ENCODE measurements around the gene NTNG1. TPM values are rescaled to one million over a fixed set of nuclear protein-coding genes. Genes with fewer than 3 reads are reported as not detected.

NTNG1 gene
- total RNA-seq, 1 donor from 2014 or later, result 1.1 TPM

DNA sequence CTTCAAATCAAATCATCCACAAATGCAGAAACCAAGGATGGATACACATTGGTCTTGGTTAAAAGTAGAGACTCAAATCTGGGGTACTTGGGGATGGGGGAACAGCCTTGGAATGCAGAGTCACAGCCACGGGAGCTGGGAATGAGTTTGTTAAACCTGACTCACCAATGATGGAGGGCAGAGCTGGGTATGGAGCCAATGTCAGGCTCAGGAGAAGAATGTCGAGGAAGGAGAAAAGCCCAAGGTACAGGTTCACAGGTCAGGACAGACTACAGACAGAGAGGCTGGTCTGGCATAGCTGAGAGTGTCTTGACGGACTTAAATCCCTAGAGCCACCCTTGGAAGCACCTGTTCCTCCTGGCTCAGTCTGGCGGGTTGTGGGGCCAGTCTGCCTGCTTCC lies 237.6 kb downstream of the NTNG1 start:
- Mint-ChIP-seq H3K27me3 (no peaks in the 10 kb centered on the region), H3K27ac (no peak overlapping the region), H3K4me3 (ENCODE audit: low read depth) (no peak overlapping the region), H3K9me3 (ENCODE audit: low read depth) (no peaks in the 10 kb centered on the region), H3K4me1 (ENCODE audit: low read depth) (peaks cover 3% of the 10 kb centered on the region), H3K36me3 (ENCODE audit: insufficient read depth) (no peaks in the 10 kb centered on the region)
- TF ChIP-seq, protein P1, sequence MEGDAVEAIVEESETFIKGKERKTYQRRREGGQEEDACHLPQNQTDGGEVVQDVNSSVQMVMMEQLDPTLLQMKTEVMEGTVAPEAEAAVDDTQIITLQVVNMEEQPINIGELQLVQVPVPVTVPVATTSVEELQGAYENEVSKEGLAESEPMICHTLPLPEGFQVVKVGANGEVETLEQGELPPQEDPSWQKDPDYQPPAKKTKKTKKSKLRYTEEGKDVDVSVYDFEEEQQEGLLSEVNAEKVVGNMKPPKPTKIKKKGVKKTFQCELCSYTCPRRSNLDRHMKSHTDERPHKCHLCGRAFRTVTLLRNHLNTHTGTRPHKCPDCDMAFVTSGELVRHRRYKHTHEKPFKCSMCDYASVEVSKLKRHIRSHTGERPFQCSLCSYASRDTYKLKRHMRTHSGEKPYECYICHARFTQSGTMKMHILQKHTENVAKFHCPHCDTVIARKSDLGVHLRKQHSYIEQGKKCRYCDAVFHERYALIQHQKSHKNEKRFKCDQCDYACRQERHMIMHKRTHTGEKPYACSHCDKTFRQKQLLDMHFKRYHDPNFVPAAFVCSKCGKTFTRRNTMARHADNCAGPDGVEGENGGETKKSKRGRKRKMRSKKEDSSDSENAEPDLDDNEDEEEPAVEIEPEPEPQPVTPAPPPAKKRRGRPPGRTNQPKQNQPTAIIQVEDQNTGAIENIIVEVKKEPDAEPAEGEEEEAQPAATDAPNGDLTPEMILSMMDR (IDR thresholded peaks at IDR 0.05; ENCODE audit: unreplicated experiment), result no peak
- DNase-seq (ENCODE audit: low spot score, unreplicated experiment), result no peak

DNA sequence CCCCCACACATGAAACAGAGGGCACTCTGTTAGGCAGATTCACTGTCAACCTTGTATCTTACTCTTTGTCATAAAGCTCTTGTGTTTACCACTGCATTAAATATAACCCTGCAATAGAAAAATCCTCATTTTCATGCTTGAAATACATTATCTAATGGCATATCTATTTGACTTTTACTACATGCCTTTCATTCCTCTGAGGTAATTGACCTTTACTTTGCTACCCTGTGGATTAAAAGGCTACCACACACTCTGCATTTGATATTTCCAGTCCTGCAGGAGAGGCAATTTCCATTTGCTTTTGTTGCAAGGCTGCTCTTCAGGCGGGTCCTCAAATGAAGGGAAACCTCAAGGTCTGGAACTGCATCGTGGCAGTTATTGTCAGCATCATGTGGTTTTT lies 238.0 kb downstream of the NTNG1 start:
- H3K4me3 Mint-ChIP-seq (ENCODE audit: low read depth), result no peak overlapping the region
- H3K4me1 Mint-ChIP-seq (ENCODE audit: low read depth), result peaks cover 3% of the 10 kb centered on the region
- DNase-seq (ENCODE audit: low spot score, unreplicated experiment), result no peak
- H3K9me3 Mint-ChIP-seq (ENCODE audit: low read depth), result no peaks in the 10 kb centered on the region
- H3K27me3 Mint-ChIP-seq, result no peaks in the 10 kb centered on the region
- no peak overlapping the region for H3K27ac Mint-ChIP-seq
- TF ChIP-seq, protein P1 (IDR thresholded peaks at IDR 0.05; ENCODE audit: unreplicated experiment), result no peak
- no peaks in the 10 kb centered on the region for H3K36me3 Mint-ChIP-seq (ENCODE audit: insufficient read depth)

DNA sequence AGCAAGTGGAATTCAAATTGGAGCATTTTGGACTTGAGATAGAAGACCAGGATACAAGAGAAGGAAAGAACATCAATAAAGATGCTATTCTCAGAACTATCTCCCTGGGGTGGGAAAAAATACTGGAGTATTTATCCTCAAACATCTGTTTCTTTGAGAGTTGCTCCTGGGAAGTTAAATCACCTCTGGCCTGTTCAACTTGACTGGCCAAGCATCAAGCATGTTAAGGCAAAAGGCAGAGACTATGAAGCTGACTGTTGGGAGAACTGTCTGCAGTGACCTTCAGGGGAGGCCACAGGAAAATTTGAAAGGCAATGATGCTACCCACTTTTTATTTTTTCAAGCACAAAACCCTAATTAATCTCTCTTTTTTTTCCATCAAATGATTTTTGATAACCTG lies 239.0 kb downstream of the NTNG1 start:
- H3K27ac Mint-ChIP-seq, result no peak overlapping the region

DNA sequence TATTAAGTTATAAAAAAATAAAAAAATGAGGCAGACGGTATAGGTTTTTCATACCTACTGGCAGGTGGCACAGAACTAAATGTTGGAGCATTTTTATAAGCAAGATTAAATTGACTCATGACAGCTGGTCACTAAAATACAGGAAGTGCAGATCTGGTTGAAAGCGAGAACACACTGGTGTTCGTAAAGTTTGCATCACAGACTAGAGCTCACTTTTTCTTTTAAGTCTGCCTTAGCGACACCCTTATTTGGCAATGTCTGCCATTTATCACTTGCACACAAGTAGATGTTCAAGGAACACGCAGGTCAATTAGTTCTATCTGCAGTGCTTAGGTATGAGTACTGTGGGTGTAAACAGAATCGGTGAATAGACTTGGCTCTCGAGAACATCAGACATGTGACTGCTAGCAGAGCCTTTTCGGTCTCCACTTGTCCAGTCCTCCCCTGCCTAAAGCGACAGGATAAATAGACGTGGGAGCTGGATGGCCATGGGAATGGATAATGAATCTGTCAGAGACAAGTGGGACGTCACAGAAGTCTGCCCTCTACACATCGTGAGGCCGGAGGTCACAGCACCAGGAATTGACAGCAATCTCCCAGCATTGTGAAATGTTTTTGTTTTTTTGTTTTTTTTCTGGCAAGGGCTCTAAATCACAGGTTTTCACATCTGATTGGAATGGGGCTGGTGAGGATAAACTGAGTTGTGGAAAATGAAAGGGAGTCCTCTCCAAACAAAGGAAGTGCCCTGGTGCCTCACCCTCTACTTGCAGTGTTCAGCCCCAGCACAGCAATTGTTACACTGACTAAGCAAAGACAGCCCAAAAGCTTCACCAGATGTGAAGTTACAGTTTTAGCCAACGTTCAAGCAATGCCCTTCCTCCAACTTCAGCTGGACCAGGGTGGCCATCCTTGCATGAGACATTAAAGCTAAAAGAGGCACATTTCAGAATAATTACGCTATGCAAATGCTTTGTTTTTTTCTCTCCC lies 248.9 kb downstream of the NTNG1 start:
- DNase-seq (ENCODE audit: low spot score, unreplicated experiment), result no peak
- Mint-ChIP-seq H3K9me3 (ENCODE audit: low read depth) (no peaks in the 10 kb centered on the region), H3K27ac (no peak overlapping the region), H3K4me3 (ENCODE audit: low read depth) (no peak overlapping the region), H3K27me3 (no peaks in the 10 kb centered on the region), H3K36me3 (ENCODE audit: insufficient read depth) (no peaks in the 10 kb centered on the region), H3K4me1 (ENCODE audit: low read depth) (no peaks in the 10 kb centered on the region)
- TF ChIP-seq, protein P1 (IDR thresholded peaks at IDR 0.05; ENCODE audit: unreplicated experiment), result no peak

More for the DNA sequence above, 239.0 kb downstream of the NTNG1 start:
- no peak overlapping the region for H3K4me3 Mint-ChIP-seq (ENCODE audit: low read depth)
- peaks cover 3% of the 10 kb centered on the region for H3K4me1 Mint-ChIP-seq (ENCODE audit: low read depth)
- no peaks in the 10 kb centered on the region for H3K27me3 Mint-ChIP-seq
- TF ChIP-seq, protein P1 (IDR thresholded peaks at IDR 0.05; ENCODE audit: unreplicated experiment), result no peak
- no peaks in the 10 kb centered on the region for H3K9me3 Mint-ChIP-seq (ENCODE audit: low read depth)
- no peaks in the 10 kb centered on the region for H3K36me3 Mint-ChIP-seq (ENCODE audit: insufficient read depth)
- DNase-seq (ENCODE audit: low spot score, unreplicated experiment), result no peak

DNA sequence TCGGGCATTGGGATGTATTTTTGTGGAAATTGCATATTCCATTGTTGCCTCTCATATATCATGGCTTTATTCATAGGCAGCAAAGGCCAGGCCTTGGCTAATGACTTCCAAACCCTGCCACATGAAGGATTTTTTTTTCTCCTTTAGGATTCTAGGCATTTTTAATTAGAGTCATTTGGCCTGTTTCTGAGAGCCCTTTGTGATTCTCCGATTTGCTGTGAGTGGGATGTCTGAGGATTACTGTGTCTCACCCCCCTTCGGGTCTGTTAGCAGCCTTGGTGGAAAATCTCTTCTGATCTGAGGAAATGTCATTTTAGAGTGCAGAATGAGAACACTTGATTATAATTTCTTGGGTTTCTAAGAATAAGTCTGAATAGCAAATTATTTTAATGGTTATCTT lies 253.5 kb downstream of the NTNG1 start:
- TF ChIP-seq, protein P1 (IDR thresholded peaks at IDR 0.05; ENCODE audit: unreplicated experiment), result no peak
- no peak overlapping the region for H3K27ac Mint-ChIP-seq
- no peaks in the 10 kb centered on the region for H3K27me3 Mint-ChIP-seq

More for the DNA sequence above, 253.5 kb downstream of the NTNG1 start:
- Mint-ChIP-seq H3K36me3 (ENCODE audit: insufficient read depth) (no peaks in the 10 kb centered on the region), H3K4me1 (ENCODE audit: low read depth) (no peaks in the 10 kb centered on the region), H3K9me3 (ENCODE audit: low read depth) (no peaks in the 10 kb centered on the region), H3K4me3 (ENCODE audit: low read depth) (no peak overlapping the region)
- no peak for DNase-seq (ENCODE audit: low spot score, unreplicated experiment)
